Loucy (cell line): ENCODE data around the gene CACNA1D.

Source experiments
- H2AFZ ChIP-seq: fragments of 200-600 bp; sonication (generic); 2 replicates; pipeline ENCODE4 v1.6.0; 2016; ENCODE audit warnings: antibody characterized with exemption, mild to moderate bottlenecking, low read length, moderate library complexity
- H3F3A ChIP-seq: fragments of 200-600 bp; 2 replicates; pipeline ENCODE4 v1.6.0; 2016; ENCODE audit warnings: antibody characterized with exemption, low read depth, mild to moderate bottlenecking
- H3K27me3 ChIP-seq: fragments of 200-600 bp; sonication (generic); 2 replicates; pipeline ENCODE4 v1.6.1; 2014; ENCODE audit warnings: low read length, mild to moderate bottlenecking; ENCODE audit not compliant: insufficient read depth, poor library complexity, severe bottlenecking
- H3K36me3 ChIP-seq: fragments of 200-600 bp; sonication (generic); 2 replicates; pipeline ENCODE4 v1.6.1; 2016; ENCODE audit warnings: low read length; ENCODE audit not compliant: insufficient read depth
- H3K4me1 ChIP-seq: fragments of 200-600 bp; sonication (generic); 2 replicates; pipeline ENCODE4 v1.5.1; 2014; ENCODE audit warnings: low read length, mild to moderate bottlenecking; ENCODE audit not compliant: insufficient read depth, poor library complexity, severe bottlenecking
- H3K4me2 ChIP-seq: fragments of 200-600 bp; sonication (generic); 2 replicates; pipeline ENCODE4 v1.6.0; 2014; ENCODE audit warnings: antibody characterized with exemption, low read length, low read depth, mild to moderate bottlenecking; ENCODE audit not compliant: poor library complexity, severe bottlenecking
- H3K4me3 ChIP-seq: fragments of 200-600 bp; sonication (generic); 2 replicates; pipeline ENCODE4 v1.5.1; 2014; ENCODE audit warnings: low read length, mild to moderate bottlenecking, mixed read lengths; ENCODE audit not compliant: poor library complexity, severe bottlenecking
- H3K79me2 ChIP-seq: fragments of 200-600 bp; sonication (generic); 2 replicates; pipeline ENCODE4 v1.6.1; 2014; ENCODE audit warnings: low read length; ENCODE audit not compliant: insufficient read depth
- H3K9ac ChIP-seq: fragments of 200-600 bp; sonication (generic); 2 replicates; pipeline ENCODE4 v1.6.0; 2014; ENCODE audit warnings: mild to moderate bottlenecking, low read depth, low read length, moderate library complexity; ENCODE audit not compliant: poor library complexity, severe bottlenecking
- H3K9me2 ChIP-seq: fragments of 200-600 bp; sonication (generic); replicated peaks from 2 replicates; pipeline ENCODE4 v1.6.1; 2016; ENCODE audit warnings: low read depth, low read length, mixed read lengths
- H3K9me3 ChIP-seq: fragments of 200-600 bp; sonication (generic); 2 replicates; pipeline ENCODE4 v1.6.1; 2014; ENCODE audit warnings: mild to moderate bottlenecking, antibody characterized with exemption, low read length, low read depth; ENCODE audit not compliant: insufficient read depth
- H4K20me1 ChIP-seq: fragments of 200-600 bp; sonication (generic); 2 replicates; pipeline ENCODE4 v1.6.0; 2014; ENCODE audit warnings: antibody characterized with exemption, low read length, mild to moderate bottlenecking; ENCODE audit not compliant: insufficient read depth, poor library complexity, severe bottlenecking
- EZH2phosphoT487 ChIP-seq: fragments of 200-600 bp; IDR thresholded peaks from 2 replicates; pipeline ENCODE4 v1.6.1; 2018; ENCODE audit warnings: antibody characterized with exemption, mild to moderate bottlenecking, moderate library complexity, borderline replicate concordance
- TF ChIP-seq, protein P1 (sequence below): fragments of 200-600 bp; sonication (generic); conservative IDR thresholded peaks from 2 replicates; pipeline ENCODE4 v1.5.1; 2014; ENCODE audit warnings: mild to moderate bottlenecking, antibody characterized with exemption, low read length

Gene CACNA1D

DNA sequence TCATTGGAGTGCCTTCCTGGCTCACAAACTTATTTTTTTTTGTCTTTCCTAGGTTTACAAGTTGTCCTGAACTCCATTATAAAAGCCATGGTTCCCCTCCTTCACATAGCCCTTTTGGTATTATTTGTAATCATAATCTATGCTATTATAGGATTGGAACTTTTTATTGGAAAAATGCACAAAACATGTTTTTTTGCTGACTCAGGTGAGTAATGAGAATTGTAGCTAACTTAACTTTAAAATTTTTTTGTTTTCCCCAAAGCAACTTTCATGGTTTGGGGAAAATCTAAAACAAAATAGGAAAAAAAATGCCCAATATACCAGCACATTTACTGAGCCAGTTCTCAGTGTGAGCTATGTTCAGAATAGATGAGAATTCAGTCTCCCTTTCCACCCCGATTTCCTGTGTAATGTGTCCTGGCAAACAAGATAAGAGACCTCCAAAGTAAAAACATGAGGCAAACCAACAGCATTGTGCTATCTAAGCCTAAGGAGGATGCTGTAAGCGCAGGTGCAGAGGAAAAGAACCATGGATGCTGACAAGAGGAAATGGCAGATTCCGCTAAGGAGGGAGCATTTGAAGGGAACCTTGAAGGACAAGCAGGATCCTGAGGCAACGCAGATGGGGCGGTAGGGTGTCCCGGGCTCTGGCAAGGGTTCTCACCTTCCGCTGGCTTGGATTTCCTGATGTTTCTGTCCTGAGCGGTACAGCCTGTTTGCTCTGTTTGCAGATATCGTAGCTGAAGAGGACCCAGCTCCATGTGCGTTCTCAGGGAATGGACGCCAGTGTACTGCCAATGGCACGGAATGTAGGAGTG lies 171.4 kb downstream of the CACNA1D start:
- H3K9ac ChIP-seq = no peak overlapping the region
- H3K27me3 ChIP-seq = no peaks in the 10 kb centered on the region
- H3F3A ChIP-seq = no peaks in the 10 kb centered on the region
- no peak overlapping the region for H2AFZ ChIP-seq
- no peaks in the 10 kb centered on the region for H3K9me2 ChIP-seq
- no peaks in the 10 kb centered on the region for H3K79me2 ChIP-seq
- H3K36me3 ChIP-seq = no peaks in the 10 kb centered on the region
- no peak overlapping the region for H3K4me2 ChIP-seq
- no peaks in the 10 kb centered on the region for H4K20me1 ChIP-seq
- H3K4me3 ChIP-seq = no peak overlapping the region
- TF ChIP-seq, protein P1, sequence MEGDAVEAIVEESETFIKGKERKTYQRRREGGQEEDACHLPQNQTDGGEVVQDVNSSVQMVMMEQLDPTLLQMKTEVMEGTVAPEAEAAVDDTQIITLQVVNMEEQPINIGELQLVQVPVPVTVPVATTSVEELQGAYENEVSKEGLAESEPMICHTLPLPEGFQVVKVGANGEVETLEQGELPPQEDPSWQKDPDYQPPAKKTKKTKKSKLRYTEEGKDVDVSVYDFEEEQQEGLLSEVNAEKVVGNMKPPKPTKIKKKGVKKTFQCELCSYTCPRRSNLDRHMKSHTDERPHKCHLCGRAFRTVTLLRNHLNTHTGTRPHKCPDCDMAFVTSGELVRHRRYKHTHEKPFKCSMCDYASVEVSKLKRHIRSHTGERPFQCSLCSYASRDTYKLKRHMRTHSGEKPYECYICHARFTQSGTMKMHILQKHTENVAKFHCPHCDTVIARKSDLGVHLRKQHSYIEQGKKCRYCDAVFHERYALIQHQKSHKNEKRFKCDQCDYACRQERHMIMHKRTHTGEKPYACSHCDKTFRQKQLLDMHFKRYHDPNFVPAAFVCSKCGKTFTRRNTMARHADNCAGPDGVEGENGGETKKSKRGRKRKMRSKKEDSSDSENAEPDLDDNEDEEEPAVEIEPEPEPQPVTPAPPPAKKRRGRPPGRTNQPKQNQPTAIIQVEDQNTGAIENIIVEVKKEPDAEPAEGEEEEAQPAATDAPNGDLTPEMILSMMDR = no peak
- TF ChIP-seq EZH2phosphoT487 = no peak
- no peaks in the 10 kb centered on the region; the same call in 1 of the 2 replicates for H3K9me3 ChIP-seq
- no peaks in the 10 kb centered on the region for H3K4me1 ChIP-seq

GRCh38 chr3:53668872-53669271 lies 174.5 kb downstream of the CACNA1D start:
- Histone ChIP-seq H3K9me2 (no peaks in the 10 kb centered on the region), H3K4me2 (no peak overlapping the region), H2AFZ (no peak overlapping the region), H3K9me3 (no peaks in the 10 kb centered on the region; the same call in 1 of the 2 replicates), H3K4me3 (no peak overlapping the region), H3K36me3 (no peaks in the 10 kb centered on the region), H3K4me1 (no peaks in the 10 kb centered on the region), H4K20me1 (no peaks in the 10 kb centered on the region), H3K79me2 (no peaks in the 10 kb centered on the region), H3K9ac (no peak overlapping the region), H3F3A (no peaks in the 10 kb centered on the region), H3K27me3 (no peaks in the 10 kb centered on the region)
- TF ChIP-seq, protein P1 = peak; percentile 73
- TF ChIP-seq EZH2phosphoT487 = no peak

- Histone ChIP-seq H3K9ac (no peak overlapping the region), H3K4me2 (no peak overlapping the region), H3K27me3 (no peaks in the 10 kb centered on the region), H3K9me3 (no peaks in the 10 kb centered on the region), H3K36me3 (no peaks in the 10 kb centered on the region), H3K4me1 (no peaks in the 10 kb centered on the region), H4K20me1 (no peaks in the 10 kb centered on the region), H3K4me3 (no peak overlapping the region), H3F3A (no peaks in the 10 kb centered on the region), H3K9me2 (no peaks in the 10 kb centered on the region), H3K79me2 (no peaks in the 10 kb centered on the region), H2AFZ (no peak overlapping the region)
- TF ChIP-seq, protein P1 = no peak
Observed at GRCh38 chr3:53670721-53671120, 176.3 kb downstream of the CACNA1D start.
